Myocyte (in vitro differentiated cells): ENCODE results near the gene SELENOP. TPM values are rescaled to one million over a fixed set of nuclear protein-coding genes. Genes with fewer than 3 reads are reported as not detected.
"Not testable (repeated sequence)": the region's sequence is repeated elsewhere in the genome, so short reads cannot be mapped to it uniquely, and the experiment has no call there.

Experiments
- DNase-seq: peaks from one replicate; pipeline ENCODE4 v3.0.0-alpha.2; 2012; ENCODE audit warnings: low read depth
- polyA plus RNA-seq: library from polyadenylated mRNA; unstranded; fragments of >200 nt; gene quantifications from one replicate; pipeline ENCODE4 v1.2.1, GENCODE V29; 2012; ENCODE audit warnings: missing spikeins
- total RNA-seq: library from RNA; depleted of rRNA; stranded (reverse); fragments of >200 nt; gene quantifications from 2 replicates; pipeline ENCODE4 v1.2.3, GENCODE V29; 2014

The SELENOP gene, protein sequence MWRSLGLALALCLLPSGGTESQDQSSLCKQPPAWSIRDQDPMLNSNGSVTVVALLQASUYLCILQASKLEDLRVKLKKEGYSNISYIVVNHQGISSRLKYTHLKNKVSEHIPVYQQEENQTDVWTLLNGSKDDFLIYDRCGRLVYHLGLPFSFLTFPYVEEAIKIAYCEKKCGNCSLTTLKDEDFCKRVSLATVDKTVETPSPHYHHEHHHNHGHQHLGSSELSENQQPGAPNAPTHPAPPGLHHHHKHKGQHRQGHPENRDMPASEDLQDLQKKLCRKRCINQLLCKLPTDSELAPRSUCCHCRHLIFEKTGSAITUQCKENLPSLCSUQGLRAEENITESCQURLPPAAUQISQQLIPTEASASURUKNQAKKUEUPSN
- 45.9 and 84.9 TPM in 2 replicates for total RNA-seq
- polyA plus RNA-seq = 20.5 TPM

DNA sequence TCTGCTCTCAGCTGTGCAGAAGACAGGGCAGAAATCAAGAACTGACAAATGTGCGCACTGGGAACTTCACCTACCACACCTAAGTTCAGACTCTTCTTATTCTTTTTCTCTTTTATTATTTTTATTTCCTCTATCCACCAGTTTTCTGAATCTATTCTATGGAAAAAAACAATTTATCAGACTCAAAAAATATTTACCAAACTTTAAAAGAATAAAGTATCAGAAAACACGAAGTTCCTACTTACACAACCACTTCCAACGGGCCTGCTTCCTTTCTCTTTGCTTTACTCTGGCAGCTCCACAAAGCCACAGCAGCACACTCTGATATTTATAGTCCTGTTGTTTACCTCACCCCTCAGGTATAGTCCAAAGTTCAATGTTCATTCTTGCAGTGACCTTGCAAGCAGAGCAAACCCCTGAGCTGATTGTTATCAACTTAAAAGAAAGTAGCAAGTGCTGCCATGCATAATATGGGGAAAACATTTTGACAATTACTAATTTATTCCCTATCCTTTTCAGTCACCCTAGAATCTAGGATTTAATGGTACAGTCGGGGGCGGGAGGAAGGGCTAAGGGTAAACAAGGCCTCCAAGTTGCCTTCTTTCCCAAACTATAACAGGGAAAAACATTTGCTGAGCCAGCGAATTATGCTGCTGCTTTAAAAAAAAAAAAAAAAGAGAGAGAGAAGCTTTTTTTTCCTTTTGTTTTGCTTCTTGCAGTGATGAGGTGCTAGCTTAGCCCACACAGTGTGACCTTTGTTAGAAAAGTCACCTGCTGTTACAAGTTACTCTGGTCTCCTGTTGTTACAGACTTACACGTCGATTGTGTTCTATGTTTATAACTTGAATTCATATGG, at the start of gene SELENOP:
Gene SELENOP, minus strand, starts transcription at position 302 of the 856 bp plus-strand sequence. CDS start 3,539 bp downstream, outside the sequence.
- DNase-seq = peak; percentile 86

DNA sequence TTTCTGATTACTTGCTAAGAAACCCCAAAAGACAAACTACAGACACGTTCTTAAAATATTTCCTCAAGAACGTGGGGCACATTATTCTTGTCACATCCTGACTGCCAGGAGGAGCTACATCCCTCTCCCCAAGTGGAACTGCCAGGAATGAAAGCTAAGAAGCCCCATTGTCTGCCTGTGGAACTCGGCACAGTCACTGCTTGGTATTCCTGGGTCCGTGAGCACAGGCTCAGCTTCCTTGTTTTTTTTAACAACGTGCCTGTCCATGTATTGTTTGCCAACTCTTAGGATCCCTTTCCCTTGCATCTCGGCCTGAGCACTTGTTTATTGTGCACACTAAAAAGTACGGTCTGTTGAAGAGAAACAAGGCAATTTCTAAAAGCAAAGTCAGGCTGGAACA, 47.0 kb upstream of the SELENOP start:
- peak; percentile 58 for DNase-seq

DNA sequence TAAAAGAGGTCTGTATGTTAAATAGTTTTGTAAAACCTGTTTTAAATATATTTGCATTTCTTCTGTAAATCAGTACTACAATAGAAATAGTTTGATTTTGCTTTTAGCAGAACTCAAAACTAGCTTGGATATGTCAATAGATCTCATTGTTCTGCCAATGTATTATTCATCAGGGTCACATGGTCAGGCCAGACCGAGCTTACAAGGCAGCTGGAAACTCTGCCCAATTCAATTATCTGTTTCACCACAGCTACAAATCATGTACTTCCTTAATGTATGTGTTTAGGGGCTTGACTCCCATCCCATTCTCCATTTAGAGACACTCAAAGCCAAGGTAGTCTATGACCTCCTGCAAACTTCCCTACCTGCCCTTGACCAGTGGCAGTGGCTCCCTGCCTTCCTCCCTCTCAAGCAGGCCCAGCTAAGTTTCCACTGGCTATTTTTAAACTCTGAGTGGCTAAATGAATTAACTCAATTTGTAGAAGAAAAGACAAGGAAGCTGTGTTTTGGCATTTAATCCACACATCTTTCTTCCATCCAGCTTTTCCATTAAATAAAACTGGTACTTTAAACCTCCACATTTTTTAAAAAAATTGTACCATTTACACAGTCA, 46.4 kb upstream of the SELENOP start:
- peak; percentile 46 for DNase-seq

DNA sequence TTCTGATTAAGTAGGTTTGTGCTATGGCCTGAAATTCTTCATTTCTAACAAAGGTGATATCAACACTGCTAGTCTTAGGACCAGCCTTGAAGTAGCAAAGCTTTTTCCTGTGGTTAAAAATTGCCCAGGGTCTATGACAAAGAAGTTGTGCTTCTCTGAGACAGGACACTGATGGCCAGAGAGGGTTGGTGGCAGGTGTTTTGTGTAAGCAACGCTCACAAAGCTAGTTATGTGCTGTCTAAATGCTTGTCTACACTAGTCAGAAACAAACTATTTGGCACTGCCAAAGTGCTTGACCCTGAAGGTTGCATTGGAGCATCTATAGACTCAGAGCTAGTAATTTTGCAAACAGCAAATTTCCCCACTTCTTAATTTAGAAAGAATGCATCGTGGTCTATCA, 44.1 kb upstream of the SELENOP start:
- DNase-seq = peak; percentile 53

DNA sequence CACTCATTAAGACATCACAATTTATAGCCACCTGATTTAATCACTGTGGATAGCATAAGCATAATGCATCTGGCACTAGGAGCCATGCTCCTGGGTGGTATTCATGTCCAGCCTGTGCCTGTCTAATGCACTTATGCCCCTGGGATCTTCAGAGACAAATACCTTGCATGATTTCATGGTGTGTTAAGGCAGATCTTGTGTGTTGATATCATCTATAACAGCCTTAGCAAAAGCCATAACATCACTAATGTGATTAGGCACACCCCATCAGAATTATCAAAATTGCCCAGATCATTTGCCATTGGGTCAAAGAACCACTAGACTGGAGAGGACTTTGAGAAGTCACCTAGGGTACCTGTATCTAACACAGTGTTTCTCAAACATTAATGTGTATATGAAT, 43.7 kb upstream of the SELENOP start:
- DNase-seq = no peak

DNA sequence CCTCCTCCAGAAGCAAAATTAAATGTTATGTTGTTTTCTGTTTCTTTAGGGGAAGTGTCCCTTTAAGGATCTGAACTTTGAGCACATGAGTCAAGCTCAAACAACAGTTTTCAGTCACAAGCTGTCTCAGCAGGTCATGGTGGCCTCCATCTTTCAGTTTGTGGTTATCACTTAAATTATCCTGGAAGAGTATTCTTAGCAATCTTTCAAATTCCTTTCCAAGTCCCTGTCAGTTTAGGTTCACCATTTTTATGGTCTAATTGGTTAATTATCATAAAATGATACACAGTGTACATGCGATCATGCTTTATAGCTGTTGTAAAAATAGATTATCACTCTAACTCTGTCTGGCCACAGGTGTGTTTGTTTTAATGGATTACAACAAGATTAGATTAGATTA, 43.1 kb upstream of the SELENOP start:
- peak; percentile 37 for DNase-seq

DNA sequence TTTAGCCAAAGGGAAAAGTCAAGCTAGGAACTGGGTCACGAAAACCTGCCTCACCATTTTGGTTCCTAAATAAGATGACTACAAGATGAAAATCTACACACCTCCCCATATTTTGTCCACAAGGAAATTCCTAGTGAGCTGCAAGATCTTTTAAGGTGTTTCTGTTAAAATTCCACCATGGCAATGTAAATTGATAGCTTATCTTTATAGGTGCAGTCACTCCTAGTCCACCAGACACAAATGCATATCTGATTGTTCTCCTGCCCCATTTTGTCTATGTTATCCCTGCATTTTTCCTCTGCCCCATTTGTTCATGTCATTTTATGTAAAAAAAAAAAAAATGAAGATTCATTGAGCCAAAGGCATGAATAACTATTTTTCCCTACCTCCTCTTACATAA, 41.1 kb upstream of the SELENOP start:
- no peak for DNase-seq

DNA sequence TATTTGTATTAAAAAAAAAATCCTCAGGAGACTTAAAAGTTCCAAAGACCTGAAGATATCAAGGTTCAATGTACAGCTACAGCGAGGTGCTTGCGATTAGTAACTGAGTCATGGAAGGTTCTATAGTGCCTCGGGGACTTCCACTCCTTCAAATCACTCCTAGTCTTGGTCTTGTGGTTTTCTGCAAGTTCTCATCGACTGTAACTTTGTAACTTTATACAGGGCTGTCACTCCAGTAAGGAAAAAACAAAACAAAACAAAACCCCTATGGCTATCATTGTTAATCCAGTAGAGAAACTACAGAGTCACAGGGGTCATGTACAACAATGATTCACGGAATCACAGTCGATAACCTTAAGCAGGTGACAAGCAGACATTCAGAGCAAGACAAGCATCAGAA, 39.8 kb upstream of the SELENOP start:
- no peak for DNase-seq

DNA sequence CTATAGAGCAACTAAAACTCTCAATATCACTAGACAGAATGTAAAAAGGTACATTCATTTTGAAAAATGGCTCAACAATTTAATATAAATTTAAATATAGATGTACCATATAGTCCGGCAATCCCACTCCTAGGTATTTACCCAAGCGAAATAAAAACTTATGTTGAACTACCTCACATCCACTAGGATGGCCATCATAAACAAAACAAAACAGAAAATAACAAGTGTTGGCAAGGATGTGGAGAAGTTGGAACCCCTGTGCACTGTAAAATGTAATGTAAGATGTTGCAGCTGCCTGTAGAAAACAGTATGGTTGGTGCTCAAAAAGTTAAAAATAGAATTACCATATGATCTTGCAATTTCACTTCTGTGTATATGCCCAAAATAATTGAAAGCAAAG, 36.9 kb upstream of the SELENOP start:
- no peak for DNase-seq

DNA sequence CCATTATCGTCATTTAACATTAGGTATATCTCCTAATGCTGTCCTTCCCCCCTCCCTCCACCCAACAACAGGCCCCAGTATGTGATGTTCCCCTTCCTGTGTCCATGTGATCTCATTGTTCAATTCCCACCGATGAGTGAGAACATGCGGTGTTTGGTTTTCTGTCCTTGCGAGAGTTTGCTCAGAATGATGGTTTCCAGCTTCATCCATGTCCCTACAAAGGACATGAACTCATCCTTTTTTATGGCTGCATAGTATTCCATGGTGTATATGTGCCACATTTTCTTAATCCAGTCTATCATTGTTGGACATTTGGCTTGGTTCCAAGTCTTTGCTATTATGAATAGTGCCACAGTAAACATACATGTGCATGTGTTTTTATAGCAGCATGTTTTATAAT, 32.7 kb upstream of the SELENOP start:
- not testable (repeated sequence) for DNase-seq

DNA sequence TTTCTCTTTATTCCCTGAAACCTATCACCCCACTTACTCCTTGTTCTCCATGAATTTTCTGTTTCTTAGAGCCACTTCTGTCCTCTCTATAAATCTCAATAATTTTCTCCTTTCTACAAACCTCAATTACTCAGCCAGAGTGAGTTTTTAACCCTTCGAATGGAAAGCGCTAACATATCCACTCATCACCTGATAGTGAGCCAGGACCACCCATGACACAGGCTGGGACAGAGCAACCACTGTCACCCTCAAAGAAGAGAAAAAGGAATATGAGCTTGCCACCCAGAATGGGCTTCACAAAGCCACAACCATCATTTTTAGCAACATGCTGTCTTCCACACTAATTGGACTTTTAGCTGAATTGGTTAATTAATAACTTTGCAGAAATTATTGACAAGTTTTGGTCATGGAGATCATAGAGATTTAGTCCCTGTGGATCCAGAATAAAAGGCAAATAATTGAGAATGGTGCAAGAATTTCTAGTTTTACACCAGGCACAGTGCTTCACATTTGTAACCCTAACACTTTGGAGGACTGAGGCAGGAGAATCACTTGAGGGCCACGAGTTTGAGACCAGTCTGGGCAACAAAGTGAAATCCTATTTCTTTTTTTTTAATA, 32.1 kb upstream of the SELENOP start:
- DNase-seq = no peak

DNA sequence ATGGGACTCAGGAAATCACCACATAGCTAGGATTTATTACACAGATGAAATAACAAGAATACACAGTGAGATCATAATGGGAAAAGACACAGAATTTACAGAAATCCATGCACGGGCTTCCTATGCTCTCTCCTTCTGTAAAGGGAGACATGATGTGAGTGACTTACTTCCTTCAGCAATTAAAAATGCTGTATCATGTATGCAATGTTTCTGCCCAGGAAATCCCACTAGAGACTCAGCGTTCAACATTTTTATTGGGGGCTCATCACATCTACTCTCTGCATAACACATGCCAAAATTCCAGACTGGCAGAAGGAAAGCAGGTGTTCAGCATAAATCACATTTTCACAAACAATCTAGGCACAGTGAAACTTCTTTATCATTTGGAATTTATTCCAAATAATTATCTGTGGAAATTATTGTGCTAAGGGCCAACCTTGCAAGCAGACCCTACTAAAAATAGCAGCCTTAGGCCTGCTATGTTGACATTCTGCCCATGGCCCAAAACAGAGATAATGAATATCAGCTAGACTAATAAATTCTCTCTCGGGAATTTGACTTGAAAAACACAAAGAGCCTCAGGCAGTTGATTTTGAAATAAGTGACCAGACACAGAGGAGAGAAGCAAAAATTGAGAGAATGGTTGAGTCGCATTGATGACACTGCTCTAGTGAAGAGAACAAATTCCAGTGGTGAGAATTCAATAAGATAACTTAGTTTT, 31.4 kb upstream of the SELENOP start:
- no peak for DNase-seq

DNA sequence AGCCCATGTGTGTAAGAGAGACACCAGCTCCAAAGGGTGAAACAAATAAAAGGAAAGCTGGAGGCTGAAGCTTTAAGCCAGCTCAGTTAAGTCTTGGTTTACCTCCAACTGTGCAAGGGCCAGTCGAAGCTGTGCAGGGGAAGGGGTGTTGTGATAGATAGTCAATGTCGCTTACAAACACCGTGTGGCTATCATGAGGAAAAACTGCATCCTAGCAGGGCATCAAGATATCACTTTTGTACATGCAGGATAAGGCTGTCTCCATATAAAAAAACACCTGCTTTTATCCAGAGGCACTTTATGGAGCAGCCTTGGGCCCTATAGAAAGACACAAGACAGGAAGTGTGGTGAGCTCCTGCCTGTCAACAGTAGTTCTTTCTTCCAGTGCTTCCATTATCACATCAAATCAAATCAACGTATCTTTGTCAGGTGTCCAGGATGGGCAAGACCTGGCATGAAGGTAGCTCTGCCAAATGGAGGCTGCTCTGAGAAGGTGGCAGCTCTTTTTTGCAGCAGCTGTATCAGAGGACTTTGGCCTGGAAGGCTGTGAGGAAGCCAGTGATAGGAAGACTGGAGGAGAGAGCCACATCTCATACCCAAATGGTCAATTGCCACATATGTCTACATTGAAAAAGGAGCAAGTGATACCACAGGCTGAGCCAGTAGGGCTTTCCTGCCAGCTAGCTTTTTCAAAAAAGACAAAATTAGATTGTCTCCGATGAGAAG, 29.3 kb upstream of the SELENOP start:
- DNase-seq = no peak

DNA sequence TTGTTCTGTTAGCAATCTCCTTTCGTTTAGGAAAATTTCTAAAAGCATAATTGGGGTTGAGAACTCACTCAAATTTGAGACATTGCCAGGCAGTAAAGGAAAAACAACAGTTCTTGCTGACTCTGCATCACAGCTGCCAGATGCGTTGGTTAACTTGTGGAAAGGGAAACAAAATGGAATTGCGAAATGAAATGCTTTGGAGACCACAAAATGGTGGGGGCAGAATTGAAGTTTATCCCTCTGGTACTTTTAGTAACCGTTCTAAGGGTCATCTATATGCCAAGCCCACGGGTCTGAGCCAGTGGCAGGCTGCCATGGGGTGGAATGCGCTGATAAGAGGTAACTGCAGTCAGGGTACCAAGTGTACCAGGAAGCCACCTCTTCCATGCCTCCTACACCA, 28.6 kb upstream of the SELENOP start:
- peak; percentile 86 for DNase-seq

DNA sequence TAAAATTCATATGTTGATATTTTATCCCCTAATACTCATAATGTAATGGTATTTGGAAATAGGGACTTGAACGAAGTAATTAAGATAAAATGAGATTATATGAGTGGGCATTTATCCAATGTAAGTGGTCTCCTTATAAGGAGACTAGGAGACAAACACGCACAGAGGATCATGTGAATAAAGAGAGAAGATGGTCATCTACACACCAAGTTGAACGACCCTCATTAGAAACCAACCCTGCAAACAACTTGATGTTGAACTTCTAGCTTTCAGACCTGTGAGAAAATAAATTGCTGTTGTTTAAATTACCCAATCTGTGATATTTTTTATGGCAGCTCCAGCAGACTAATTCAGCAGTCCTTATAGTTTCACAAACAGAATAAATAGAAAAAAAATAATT, 27.5 kb upstream of the SELENOP start:
- DNase-seq = no peak

DNA sequence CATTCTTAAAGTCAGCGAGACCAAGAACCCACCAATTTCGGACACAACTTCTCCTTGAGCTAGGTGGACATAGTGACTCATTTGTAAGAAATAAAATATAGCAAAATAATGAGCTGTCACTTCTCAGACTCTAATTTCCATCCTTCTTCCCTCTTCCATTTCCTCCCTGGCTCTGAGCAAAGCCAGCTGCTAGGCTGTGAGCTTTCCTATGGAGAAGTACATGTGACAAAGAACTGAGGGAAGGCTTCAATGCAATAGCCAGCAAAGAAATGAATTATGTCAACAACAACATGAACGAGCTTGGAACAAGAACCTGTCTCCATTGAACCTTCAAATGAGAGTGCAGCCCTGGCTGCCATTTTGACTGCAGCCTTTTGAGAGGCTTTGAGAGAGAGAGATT, 25.9 kb upstream of the SELENOP start:
- no peak for DNase-seq

DNA sequence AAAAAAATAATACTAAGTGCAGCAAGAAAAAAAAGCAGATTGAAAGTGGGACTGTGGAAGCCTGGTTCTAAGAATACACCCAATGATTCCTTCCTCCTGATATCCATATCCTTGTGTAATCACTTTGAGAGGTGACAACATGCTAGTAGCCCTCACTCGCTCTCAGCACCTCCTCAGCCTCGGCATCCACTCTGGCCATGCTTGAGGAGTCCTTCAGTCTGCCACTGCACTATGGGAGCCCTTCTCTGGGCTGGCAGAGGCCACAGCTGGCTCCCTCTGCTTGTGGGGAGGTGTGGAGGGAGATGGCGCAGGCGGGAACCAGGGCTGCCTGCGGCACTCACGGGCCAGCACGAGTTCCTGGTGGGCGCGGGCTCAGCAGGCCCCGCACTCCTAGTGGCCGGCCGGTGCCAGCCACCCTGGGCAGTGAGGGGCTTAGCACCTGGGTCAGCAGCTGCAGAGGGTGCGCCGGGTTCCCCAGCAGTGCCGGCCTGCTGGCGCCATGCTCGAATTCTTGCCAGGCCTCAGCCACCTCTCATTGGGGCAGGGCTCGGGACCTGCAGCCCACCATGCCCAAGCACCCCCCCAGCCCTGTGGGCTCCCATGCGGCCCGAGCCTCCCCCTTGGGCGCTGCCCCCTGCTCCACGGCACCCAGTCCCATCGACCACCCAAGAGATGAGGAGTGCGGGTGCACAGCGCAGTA, 24.5 kb upstream of the SELENOP start:
- no peak for DNase-seq

DNA sequence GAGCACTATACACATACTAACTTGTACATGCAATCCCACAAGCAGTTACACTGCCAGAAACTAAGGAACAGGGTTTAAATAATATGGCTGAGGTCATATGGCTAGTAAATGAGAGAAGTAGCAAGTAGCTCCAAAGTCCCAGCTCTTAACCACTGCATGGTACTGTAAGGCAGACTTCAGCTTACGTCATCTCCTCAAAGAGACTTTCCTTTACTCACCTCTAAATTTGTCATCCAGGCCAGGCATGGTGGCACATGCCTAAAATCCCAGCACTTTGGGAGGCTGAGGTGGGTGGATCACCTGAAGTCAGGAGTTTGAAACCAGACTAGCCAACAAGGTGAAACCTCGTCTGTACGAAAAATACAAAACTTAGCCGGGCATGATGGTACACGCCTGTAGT, 20.4 kb upstream of the SELENOP start:
- no peak for DNase-seq

DNA sequence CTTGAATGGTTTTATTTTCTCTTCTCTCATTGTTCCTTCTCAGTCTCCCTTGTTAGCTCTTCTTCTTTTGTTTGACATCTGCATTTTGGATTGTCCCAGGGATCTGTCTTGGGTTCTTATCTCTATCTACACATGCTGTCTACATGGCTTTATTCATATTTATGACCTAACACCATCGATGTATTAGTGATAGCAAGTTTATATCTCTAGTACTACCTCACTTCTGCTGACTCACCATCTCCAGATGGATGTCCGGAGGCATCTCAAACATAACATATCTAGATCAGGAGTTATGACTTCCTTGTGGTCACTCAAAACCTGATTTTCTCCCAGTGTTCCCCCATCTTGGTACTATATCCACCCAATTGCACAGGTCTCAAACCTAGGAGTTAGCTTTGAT, 19.2 kb upstream of the SELENOP start:
- DNase-seq = no peak

DNA sequence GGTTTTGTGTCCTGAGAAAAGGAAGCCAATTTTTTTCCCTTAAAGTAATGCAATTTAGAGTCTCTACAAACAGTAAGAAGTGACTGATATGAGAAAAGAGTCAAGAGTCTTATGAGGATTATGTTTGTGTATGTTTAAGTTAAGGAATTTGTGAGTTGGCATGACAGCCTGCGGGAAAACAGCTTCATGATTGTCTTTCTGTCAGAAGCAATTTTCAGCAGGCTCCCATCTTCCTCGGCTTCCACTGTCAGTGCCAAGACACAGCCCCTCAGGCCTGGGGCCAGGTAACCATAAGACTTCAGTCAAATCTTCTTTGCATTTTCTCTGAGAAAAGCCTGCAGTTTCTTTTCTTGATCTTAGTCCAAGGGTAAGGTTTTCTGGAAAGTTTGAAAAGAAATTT, 17.0 kb upstream of the SELENOP start:
- DNase-seq = no peak
